ENCODE data around the gene SH3BP1. TPM values are rescaled to one million over a fixed set of nuclear protein-coding genes. Genes with fewer than 3 reads are reported as not detected.

Gene SH3BP1
- total and polyA plus RNA-seq, 2 of the 13 experiments (the other 11 are each of a cell fraction or from before 2014, with no cell fraction given): 8.4 to 18.5 TPM

DNA sequence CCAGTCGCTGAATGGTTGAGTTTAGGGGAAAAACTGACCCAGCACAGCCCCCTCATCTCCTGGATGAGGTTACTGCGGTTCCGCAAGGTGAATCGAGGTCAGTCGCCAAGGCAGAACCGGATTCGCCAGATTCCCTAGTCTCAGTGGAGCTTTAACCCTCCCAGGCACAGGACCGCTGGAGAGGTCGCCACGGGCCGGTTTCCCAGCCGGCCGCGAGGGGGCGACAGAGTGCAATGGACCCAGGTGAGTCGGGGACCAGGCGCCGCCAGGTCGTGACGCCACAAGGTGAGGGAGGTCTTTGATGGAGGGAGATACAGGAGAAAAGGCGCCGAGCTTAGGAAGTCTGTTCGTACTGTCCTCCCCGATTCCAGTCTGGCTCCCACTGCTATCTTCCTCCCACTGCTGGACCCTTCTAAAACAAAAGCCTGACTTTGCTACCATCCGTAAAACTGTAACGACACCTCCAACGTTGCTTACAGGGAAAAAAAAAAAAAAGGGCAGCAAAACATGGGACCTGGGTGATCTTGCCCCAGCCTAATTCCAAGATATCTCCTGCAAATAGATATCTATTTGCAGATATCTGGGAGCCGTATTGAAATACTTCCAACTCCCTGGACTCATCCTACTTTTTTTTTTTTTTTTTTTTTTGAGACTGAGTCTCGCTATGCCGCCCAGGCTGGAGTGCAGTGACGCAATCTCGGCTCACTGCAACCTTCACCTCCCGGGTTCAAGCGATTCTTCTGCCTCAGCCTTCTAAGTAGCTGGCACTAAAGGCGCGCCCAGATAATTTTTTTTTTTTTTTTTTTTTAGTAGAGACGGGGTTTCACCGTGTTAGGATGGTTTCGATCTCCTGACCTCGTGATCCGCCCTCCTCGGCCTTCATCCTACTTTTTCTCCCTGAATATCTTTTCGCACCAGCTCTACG, 32.2 kb upstream of the SH3BP1 start (continued):
- TF ChIP-seq, protein P1, sequence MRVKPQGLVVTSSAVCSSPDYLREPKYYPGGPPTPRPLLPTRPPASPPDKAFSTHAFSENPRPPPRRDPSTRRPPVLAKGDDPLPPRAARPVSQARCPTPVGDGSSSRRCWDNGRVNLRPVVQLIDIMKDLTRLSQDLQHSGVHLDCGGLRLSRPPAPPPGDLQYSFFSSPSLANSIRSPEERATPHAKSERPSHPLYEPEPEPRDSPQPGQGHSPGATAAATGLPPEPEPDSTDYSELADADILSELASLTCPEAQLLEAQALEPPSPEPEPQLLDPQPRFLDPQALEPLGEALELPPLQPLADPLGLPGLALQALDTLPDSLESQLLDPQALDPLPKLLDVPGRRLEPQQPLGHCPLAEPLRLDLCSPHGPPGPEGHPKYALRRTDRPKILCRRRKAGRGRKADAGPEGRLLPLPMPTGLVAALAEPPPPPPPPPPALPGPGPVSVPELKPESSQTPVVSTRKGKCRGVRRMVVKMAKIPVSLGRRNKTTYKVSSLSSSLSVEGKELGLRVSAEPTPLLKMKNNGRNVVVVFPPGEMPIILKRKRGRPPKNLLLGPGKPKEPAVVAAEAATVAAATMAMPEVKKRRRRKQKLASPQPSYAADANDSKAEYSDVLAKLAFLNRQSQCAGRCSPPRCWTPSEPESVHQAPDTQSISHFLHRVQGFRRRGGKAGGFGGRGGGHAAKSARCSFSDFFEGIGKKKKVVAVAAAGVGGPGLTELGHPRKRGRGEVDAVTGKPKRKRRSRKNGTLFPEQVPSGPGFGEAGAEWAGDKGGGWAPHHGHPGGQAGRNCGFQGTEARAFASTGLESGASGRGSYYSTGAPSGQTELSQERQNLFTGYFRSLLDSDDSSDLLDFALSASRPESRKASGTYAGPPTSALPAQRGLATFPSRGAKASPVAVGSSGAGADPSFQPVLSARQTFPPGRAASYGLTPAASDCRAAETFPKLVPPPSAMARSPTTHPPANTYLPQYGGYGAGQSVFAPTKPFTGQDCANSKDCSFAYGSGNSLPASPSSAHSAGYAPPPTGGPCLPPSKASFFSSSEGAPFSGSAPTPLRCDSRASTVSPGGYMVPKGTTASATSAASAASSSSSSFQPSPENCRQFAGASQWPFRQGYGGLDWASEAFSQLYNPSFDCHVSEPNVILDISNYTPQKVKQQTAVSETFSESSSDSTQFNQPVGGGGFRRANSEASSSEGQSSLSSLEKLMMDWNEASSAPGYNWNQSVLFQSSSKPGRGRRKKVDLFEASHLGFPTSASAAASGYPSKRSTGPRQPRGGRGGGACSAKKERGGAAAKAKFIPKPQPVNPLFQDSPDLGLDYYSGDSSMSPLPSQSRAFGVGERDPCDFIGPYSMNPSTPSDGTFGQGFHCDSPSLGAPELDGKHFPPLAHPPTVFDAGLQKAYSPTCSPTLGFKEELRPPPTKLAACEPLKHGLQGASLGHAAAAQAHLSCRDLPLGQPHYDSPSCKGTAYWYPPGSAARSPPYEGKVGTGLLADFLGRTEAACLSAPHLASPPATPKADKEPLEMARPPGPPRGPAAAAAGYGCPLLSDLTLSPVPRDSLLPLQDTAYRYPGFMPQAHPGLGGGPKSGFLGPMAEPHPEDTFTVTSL (CRISPR knock-in tag; IDR thresholded peaks at IDR 0.05; ENCODE audit: borderline replicate concordance): no peak
- TF ChIP-seq MXI1 (IDR thresholded peaks at IDR 0.05; ENCODE audit: borderline replicate concordance, low read depth, low read length): peak; percentile 57; the same call in 1 of the 3 replicates
- TF ChIP-seq, protein P2, sequence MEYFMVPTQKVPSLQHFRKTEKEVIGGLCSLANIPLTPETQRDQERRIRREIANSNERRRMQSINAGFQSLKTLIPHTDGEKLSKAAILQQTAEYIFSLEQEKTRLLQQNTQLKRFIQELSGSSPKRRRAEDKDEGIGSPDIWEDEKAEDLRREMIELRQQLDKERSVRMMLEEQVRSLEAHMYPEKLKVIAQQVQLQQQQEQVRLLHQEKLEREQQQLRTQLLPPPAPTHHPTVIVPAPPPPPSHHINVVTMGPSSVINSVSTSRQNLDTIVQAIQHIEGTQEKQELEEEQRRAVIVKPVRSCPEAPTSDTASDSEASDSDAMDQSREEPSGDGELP (IDR thresholded peaks at IDR 0.05; ENCODE audit: borderline replicate concordance, low read depth): peak; percentile 75; the same call in 1 of the 2 replicates
- TF ChIP-seq ZNF558 (CRISPR knock-in tag; IDR thresholded peaks at IDR 0.05; ENCODE audit: borderline replicate concordance): no peak
- TF ChIP-seq, protein P3, sequence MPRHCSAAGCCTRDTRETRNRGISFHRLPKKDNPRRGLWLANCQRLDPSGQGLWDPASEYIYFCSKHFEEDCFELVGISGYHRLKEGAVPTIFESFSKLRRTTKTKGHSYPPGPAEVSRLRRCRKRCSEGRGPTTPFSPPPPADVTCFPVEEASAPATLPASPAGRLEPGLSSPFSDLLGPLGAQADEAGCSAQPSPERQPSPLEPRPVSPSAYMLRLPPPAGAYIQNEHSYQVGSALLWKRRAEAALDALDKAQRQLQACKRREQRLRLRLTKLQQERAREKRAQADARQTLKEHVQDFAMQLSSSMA (CRISPR knock-in tag; IDR thresholded peaks at IDR 0.05): no peak
- TF ChIP-seq, protein P4, sequence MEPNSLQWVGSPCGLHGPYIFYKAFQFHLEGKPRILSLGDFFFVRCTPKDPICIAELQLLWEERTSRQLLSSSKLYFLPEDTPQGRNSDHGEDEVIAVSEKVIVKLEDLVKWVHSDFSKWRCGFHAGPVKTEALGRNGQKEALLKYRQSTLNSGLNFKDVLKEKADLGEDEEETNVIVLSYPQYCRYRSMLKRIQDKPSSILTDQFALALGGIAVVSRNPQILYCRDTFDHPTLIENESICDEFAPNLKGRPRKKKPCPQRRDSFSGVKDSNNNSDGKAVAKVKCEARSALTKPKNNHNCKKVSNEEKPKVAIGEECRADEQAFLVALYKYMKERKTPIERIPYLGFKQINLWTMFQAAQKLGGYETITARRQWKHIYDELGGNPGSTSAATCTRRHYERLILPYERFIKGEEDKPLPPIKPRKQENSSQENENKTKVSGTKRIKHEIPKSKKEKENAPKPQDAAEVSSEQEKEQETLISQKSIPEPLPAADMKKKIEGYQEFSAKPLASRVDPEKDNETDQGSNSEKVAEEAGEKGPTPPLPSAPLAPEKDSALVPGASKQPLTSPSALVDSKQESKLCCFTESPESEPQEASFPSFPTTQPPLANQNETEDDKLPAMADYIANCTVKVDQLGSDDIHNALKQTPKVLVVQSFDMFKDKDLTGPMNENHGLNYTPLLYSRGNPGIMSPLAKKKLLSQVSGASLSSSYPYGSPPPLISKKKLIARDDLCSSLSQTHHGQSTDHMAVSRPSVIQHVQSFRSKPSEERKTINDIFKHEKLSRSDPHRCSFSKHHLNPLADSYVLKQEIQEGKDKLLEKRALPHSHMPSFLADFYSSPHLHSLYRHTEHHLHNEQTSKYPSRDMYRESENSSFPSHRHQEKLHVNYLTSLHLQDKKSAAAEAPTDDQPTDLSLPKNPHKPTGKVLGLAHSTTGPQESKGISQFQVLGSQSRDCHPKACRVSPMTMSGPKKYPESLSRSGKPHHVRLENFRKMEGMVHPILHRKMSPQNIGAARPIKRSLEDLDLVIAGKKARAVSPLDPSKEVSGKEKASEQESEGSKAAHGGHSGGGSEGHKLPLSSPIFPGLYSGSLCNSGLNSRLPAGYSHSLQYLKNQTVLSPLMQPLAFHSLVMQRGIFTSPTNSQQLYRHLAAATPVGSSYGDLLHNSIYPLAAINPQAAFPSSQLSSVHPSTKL (CRISPR knock-in tag; IDR thresholded peaks at IDR 0.05): 0 out of 2 replicates have a peak, but pooled peaks have one; percentile 22
- no peak for TF ChIP-seq U2AF1 (optimal IDR thresholded peaks at IDR 0.05; ENCODE audit: low read depth, low read length)
- TF ChIP-seq, protein P5, sequence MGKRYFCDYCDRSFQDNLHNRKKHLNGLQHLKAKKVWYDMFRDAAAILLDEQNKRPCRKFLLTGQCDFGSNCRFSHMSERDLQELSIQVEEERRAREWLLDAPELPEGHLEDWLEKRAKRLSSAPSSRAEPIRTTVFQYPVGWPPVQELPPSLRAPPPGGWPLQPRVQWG (CRISPR knock-in tag; IDR thresholded peaks at IDR 0.05; ENCODE audit: borderline replicate concordance, low read depth): no peak
- no peak for TF ChIP-seq TCF7L2 (IDR thresholded peaks at IDR 0.05; ENCODE audit: low read depth, low read length)
- TF ChIP-seq, protein P6, sequence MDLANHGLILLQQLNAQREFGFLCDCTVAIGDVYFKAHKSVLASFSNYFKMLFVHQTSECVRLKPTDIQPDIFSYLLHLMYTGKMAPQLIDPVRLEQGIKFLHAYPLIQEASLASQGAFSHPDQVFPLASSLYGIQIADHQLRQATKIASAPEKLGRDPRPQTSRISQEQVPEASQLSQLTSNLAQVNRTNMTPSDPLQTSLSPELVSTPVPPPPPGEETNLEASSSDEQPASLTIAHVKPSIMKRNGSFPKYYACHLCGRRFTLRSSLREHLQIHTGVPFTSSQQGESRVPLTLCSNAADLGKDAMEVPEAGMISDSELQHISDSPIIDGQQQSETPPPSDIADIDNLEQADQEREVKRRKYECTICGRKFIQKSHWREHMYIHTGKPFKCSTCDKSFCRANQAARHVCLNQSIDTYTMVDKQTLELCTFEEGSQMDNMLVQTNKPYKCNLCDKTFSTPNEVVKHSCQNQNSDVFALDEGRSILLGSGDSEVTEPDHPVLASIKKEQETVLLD (CRISPR knock-in tag; IDR thresholded peaks at IDR 0.05; ENCODE audit: low read depth): no peak
- no peak for TF ChIP-seq ZFY (CRISPR knock-in tag; IDR thresholded peaks at IDR 0.05)
- TF ChIP-seq DMAP1 (CRISPR knock-in tag; IDR thresholded peaks at IDR 0.05): no peak
- no peak for TF ChIP-seq ZNF20 (CRISPR knock-in tag; IDR thresholded peaks at IDR 0.05)
- TF ChIP-seq GFI1 (CRISPR knock-in tag; IDR thresholded peaks at IDR 0.05; ENCODE audit: borderline replicate concordance): no peak
- no peak for TF ChIP-seq TBP (CRISPR knock-in tag; IDR thresholded peaks at IDR 0.05)

Data from HepG2 (cell line).